ENCODE data around the gene CANT1.
"Not testable (repeated sequence)": the region's sequence is repeated elsewhere in the genome, so short reads cannot be mapped to it uniquely, and the experiment has no call there.

CANT1 gene

GRCh38 chr17:78966123-78966813 is 43.3 kb downstream of the CANT1 start:
- in situ Hi-C loops (cut with MboI; ENCODE audit: low sequenced_read_pairs) = loop anchor here (5.0 kb wide), 1 partner anchor 99 kb away; no protein-coding TSS in a partner anchor

- in situ Hi-C loops (cut with MboI; ENCODE audit: low sequenced_read_pairs) = loop anchor here (5.0 kb wide), 1 partner anchor 98 kb away; no protein-coding TSS in a partner anchor
Measured at GRCh38 chr17:78965491-78965924, 44.1 kb downstream of the CANT1 start.

- in situ Hi-C loops (cut with MboI; ENCODE audit: low sequenced_read_pairs) = no loop called here
Measured at GRCh38 chr17:78963378-78963777, 46.2 kb downstream of the CANT1 start.

GRCh38 chr17:78962984-78963348 is 46.6 kb downstream of the CANT1 start:
- in situ Hi-C loops (cut with MboI; ENCODE audit: low sequenced_read_pairs) = not testable (repeated sequence)

GRCh38 chr17:78962345-78962983 is 47.1 kb downstream of the CANT1 start:
- in situ Hi-C loops (cut with MboI; ENCODE audit: low sequenced_read_pairs) = no loop called here

- in situ Hi-C loops (cut with MboI; ENCODE audit: low sequenced_read_pairs) = no loop called here
Measured at GRCh38 chr17:78961571-78961970, 48.0 kb downstream of the CANT1 start.

- in situ Hi-C loops (cut with MboI; ENCODE audit: low sequenced_read_pairs) = no loop called here
Measured at GRCh38 chr17:78960928-78961327, 48.6 kb downstream of the CANT1 start.

GRCh38 chr17:78959803-78960202 is 49.8 kb downstream of the CANT1 start:
- in situ Hi-C loops (cut with MboI; ENCODE audit: low sequenced_read_pairs) = no loop called here

GRCh38 chr17:78958641-78959127 is 50.9 kb downstream of the CANT1 start:
- in situ Hi-C loops (cut with MboI; ENCODE audit: low sequenced_read_pairs) = no loop called here

GRCh38 chr17:78957128-78957527 is 52.4 kb downstream of the CANT1 start:
- in situ Hi-C loops (cut with MboI; ENCODE audit: low sequenced_read_pairs) = no loop called here

GRCh38 chr17:78956254-78956653 is 53.3 kb downstream of the CANT1 start:
- in situ Hi-C loops (cut with MboI; ENCODE audit: low sequenced_read_pairs) = no loop called here

GRCh38 chr17:78954684-78955083 is 54.9 kb downstream of the CANT1 start:
- in situ Hi-C loops (cut with MboI; ENCODE audit: low sequenced_read_pairs) = no loop called here

GRCh38 chr17:78953356-78954350 is 55.9 kb downstream of the CANT1 start:
- in situ Hi-C loops (cut with MboI; ENCODE audit: low sequenced_read_pairs) = no loop called here

- in situ Hi-C loops (cut with MboI; ENCODE audit: low sequenced_read_pairs) = no loop called here
Measured at GRCh38 chr17:78952706-78953105, 56.9 kb downstream of the CANT1 start.

GRCh38 chr17:78951967-78952551 is 57.5 kb downstream of the CANT1 start:
- in situ Hi-C loops (cut with MboI; ENCODE audit: low sequenced_read_pairs) = no loop called here

GRCh38 chr17:78950870-78951269 is 58.7 kb downstream of the CANT1 start:
- in situ Hi-C loops (cut with MboI; ENCODE audit: low sequenced_read_pairs) = no loop called here

GRCh38 chr17:78947235-78948149 is 62.1 kb downstream of the CANT1 start:
- in situ Hi-C loops (cut with MboI; ENCODE audit: low sequenced_read_pairs) = no loop called here

GRCh38 chr17:78946631-78947030 is 62.9 kb downstream of the CANT1 start:
- in situ Hi-C loops (cut with MboI; ENCODE audit: low sequenced_read_pairs) = no loop called here

- in situ Hi-C loops (cut with MboI; ENCODE audit: low sequenced_read_pairs) = no loop called here
Measured at GRCh38 chr17:78946131-78946530, 63.4 kb downstream of the CANT1 start.

- in situ Hi-C loops (cut with MboI; ENCODE audit: low sequenced_read_pairs) = not testable (repeated sequence)
Measured at GRCh38 chr17:78945455-78945854, 64.1 kb downstream of the CANT1 start.
